HCT116 (cell line): ENCODE results near the gene SORCS2. TPM values are rescaled to one million over a fixed set of nuclear protein-coding genes. Genes with fewer than 3 reads are reported as not detected.
A peak's percentile ranks its signal among the peaks of the same experiment; 100 is the strongest.

Experiments used
- ATAC-seq: fragments of 200-7000 bp; cut with Tn5 transposase; 2 replicates; pipeline ENCODE4 v1.9.1; 2020; ENCODE audit warnings: mild to moderate bottlenecking, moderate library complexity
- BruUV-seq: library from RNA; stranded (reverse); fragments of 400-500 nt; replicated peaks from 2 replicates; lab custom pipeline; 2021; lab: Mats Ljungman, UMichigan
- CTCF ChIA-PET: fragments of 300-600 bp; sonication (Branson Sonifier 250); formaldehyde crosslinking; loops from one replicate; lab custom pipeline; 2021; ENCODE audit warnings: antibody characterized with exemption; lab: Charles Lee
- POLR2A ChIA-PET: fragments of 300-600, 350-600 bp; sonication (Branson Sonifier 250); formaldehyde crosslinking; loops from one replicate; lab custom pipeline; 2021; ENCODE audit warnings: antibody characterized with exemption; lab: Charles Lee
- RAD21 ChIA-PET, 2 experiments: fragments of 300-600 bp; sonication (Branson Sonifier 250); formaldehyde crosslinking; loops; one replicate each; lab custom pipeline; 2023; ENCODE audit warnings: low total read pairs in 2 of 2; ENCODE audit not compliant: uncharacterized antibody in 2 of 2, unreplicated experiment in 2 of 2, low non-redundant PET in 1 of 2; lab: Charles Lee
- DNase-seq: peaks from one replicate; pipeline ENCODE4 v3.0.0-alpha.2; 2010; ENCODE audit warnings: low read depth, low spot score
- H2AFZ ChIP-seq: fragments of 200-600 bp; shearing (Covaris generic), sonication (generic); 2 replicates; pipeline ENCODE4 v1.6.1; 2017; ENCODE audit warnings: low read depth, mixed run types, mixed read lengths, antibody characterized with exemption, low read length; ENCODE audit not compliant: poor library complexity, severe bottlenecking
- H3K27ac ChIP-seq: 2 replicates; pipeline ENCODE4 v1.5.1; 2012; ENCODE audit warnings: low read depth, low read length
- H3K27me3 ChIP-seq: fragments of 200-600 bp; sonication (generic); 2 replicates; pipeline ENCODE4 v1.6.1; 2016; ENCODE audit warnings: mixed run types, low read length, mixed read lengths; ENCODE audit not compliant: insufficient read depth
- H3K36me3 ChIP-seq, 2 experiments: fragments of 200-500 bp in 1 of 2; fragments of 200-600 bp in 1 of 2; sonication (Bioruptor generic) in 1 of 2; sonication (generic) in 1 of 2; 2 replicates each; pipeline versions ENCODE4 v1.5.1 to v1.6.1; 2014 to 2016; ENCODE audit warnings: low read length in 2 of 2, inconsistent platforms in 1 of 2, mixed read lengths in 1 of 2, mixed run types in 1 of 2; ENCODE audit not compliant: insufficient read depth in 2 of 2, control insufficient read depth in 1 of 2
- H3K4me1 ChIP-seq, 2 experiments: fragments of 200-600 bp in 1 of 2; sonication (generic) in 1 of 2; 2 replicates each; pipeline versions ENCODE4 v1.5.1 to v1.6.1; 2012 to 2017; ENCODE audit warnings: low read length in 2 of 2, inconsistent platforms in 1 of 2, mild to moderate bottlenecking in 1 of 2, mixed read lengths in 1 of 2, mixed run types in 1 of 2, moderate library complexity in 1 of 2; ENCODE audit not compliant: insufficient read depth in 2 of 2, control insufficient read depth in 1 of 2
- H3K4me2 ChIP-seq: fragments of 200-600 bp; sonication (generic); 2 replicates; pipeline ENCODE4 v1.6.1; 2017; ENCODE audit warnings: mixed run types, low read length, mixed read lengths
- H3K4me3 ChIP-seq, 2 experiments: fragments of 200-600 bp in 1 of 2; sonication (generic) in 1 of 2; replicated peaks in 1 of 2; 2 replicates each; pipeline ENCODE4 v1.5.1; 2011 to 2016; ENCODE audit warnings: low read length in 2 of 2, control low read depth in 1 of 2, low read depth in 1 of 2, mild to moderate bottlenecking in 1 of 2, mixed read lengths in 1 of 2, mixed run types in 1 of 2
- H3K79me2 ChIP-seq: fragments of 200-600 bp; sonication (generic); 2 replicates; pipeline ENCODE4 v1.6.1; 2017; ENCODE audit warnings: mild to moderate bottlenecking, mixed run types, low read length, moderate library complexity, mixed read lengths; ENCODE audit not compliant: insufficient read depth
- H3K9ac ChIP-seq: fragments of 200-600 bp; sonication (generic); 2 replicates; pipeline ENCODE4 v1.6.1; 2016; ENCODE audit warnings: low read length, mixed read lengths
- H3K9me2 ChIP-seq: fragments of 200-600 bp; sonication (generic), shearing (Covaris generic); 2 replicates; pipeline ENCODE4 v1.6.1; 2017; ENCODE audit warnings: mixed run types, mild to moderate bottlenecking, moderate library complexity; ENCODE audit not compliant: insufficient read depth
- H3K9me3 ChIP-seq, 2 experiments: fragments of 200-500 bp in 1 of 2; fragments of 200-600 bp in 1 of 2; sonication (Bioruptor generic) in 1 of 2; sonication (generic) in 1 of 2; 2 replicates each; pipeline ENCODE4 v1.6.1; 2014 to 2017; ENCODE audit warnings: low read length in 2 of 2, mixed read lengths in 2 of 2, inconsistent platforms in 1 of 2, low read depth in 1 of 2, mild to moderate bottlenecking in 1 of 2, mixed run types in 1 of 2, moderate library complexity in 1 of 2; ENCODE audit not compliant: control insufficient read depth in 1 of 2, insufficient read depth in 1 of 2
- H4K20me1 ChIP-seq: fragments of 200-600 bp; sonication (generic), shearing (Covaris generic); 2 replicates; pipeline ENCODE4 v1.6.1; 2017; ENCODE audit warnings: mixed run types, mild to moderate bottlenecking, moderate library complexity; ENCODE audit not compliant: insufficient read depth
- ATF3 ChIP-seq: IDR thresholded peaks from 2 replicates; pipeline ENCODE4 v1.6.1; 2012
- EZH2phosphoT487 ChIP-seq: fragments of 200-600 bp; IDR thresholded peaks from 2 replicates; pipeline ENCODE4 v1.6.1; 2018; ENCODE audit warnings: antibody characterized with exemption, borderline replicate concordance
- JUND ChIP-seq: IDR thresholded peaks from 2 replicates; pipeline ENCODE4 v1.6.1; 2012
- RAD21 ChIP-seq: IDR thresholded peaks from 2 replicates; pipeline ENCODE4 v1.6.1; 2012; ENCODE audit warnings: low read depth, mild to moderate bottlenecking
- REST ChIP-seq: IDR thresholded peaks from 2 replicates; pipeline ENCODE4 v1.6.1; 2012; ENCODE audit warnings: low read depth
- SRF ChIP-seq: IDR thresholded peaks from 2 replicates; pipeline ENCODE4 v1.6.1; 2012; ENCODE audit warnings: low read depth
- TCF7L2 ChIP-seq: IDR thresholded peaks from 2 replicates; pipeline ENCODE4 v1.7.0; 2011; ENCODE audit warnings: borderline replicate concordance, inconsistent platforms; ENCODE audit not compliant: insufficient read depth, insufficient read length; ENCODE audit errors: extremely low read depth
- YY1 ChIP-seq: IDR thresholded peaks from 2 replicates; pipeline ENCODE4 v1.6.1; 2011; ENCODE audit warnings: low read length, low read depth, moderate library complexity, mild to moderate bottlenecking; ENCODE audit not compliant: insufficient replicate concordance; ENCODE audit errors: extremely low read depth
- ZFX ChIP-seq: fragments of 450-650 bp; IDR thresholded peaks from 2 replicates; pipeline ENCODE4 v1.6.1; 2017
- ZNF274 ChIP-seq: fragments of 200-500 bp; sonication (Bioruptor generic); IDR thresholded peaks from 2 replicates; pipeline ENCODE4 v1.6.1; 2014; ENCODE audit warnings: mild to moderate bottlenecking, low read depth, low read length, inconsistent platforms
- intact Hi-C: fragments of 100-400 bp; cut with micrococcal nuclease; formaldehyde crosslinking; loops from 2 replicates; pipeline ENCODE4 v1.10.0; 2022
- total RNA-seq: library from RNA; stranded (reverse); gene quantifications from one replicate; pipeline ENCODE4 v1.2.1, GENCODE V29; 2021; ENCODE audit not compliant: unreplicated experiment

The SORCS2 gene
- total RNA-seq, 1 experiment from 2014 or later = 0.37 TPM

GRCh38 chr4:7217039-7217438, 24.7 kb downstream of the SORCS2 start:
- H3K4me3 ChIP-seq = no peak overlapping the region
- no peak overlapping the region for H3K9ac ChIP-seq
- RAD21 ChIA-PET = no interaction called here
- no peak overlapping the region for H3K27ac ChIP-seq
- H3K36me3 ChIP-seq = no peaks in the 10 kb centered on the region
- TF ChIP-seq TCF7L2 = no peak
- no peak for TF ChIP-seq JUND
- no peak for TF ChIP-seq ATF3
- no peak for TF ChIP-seq RAD21
- TF ChIP-seq EZH2phosphoT487 = no peak
- no peak for TF ChIP-seq ZFX
- peak overlapping the region; percentile 47 for H3K4me2 ChIP-seq
- H3K27me3 ChIP-seq = no peaks in the 10 kb centered on the region
- no peaks in the 10 kb centered on the region for H4K20me1 ChIP-seq
- no peaks in the 10 kb centered on the region for H3K9me3 ChIP-seq
- CTCF ChIA-PET = no interaction called here
- no TSS peak for BruUV-seq
- H3K4me1 ChIP-seq = peaks cover 7 to 15% of the 10 kb centered on the region in 2 experiments
- no peak overlapping the region for H2AFZ ChIP-seq
- DNase-seq (no peak), ATAC-seq (peak; percentile 14; the same call in 1 of the 2 replicates)
- intact Hi-C loops = no loop called here
- POLR2A ChIA-PET = no interaction called here
- H3K79me2 ChIP-seq = no peaks in the 10 kb centered on the region
- no peaks in the 10 kb centered on the region for H3K9me2 ChIP-seq

- Histone ChIP-seq H4K20me1 (no peaks in the 10 kb centered on the region), H3K9me2 (no peaks in the 10 kb centered on the region), H3K9me3 (no peaks in the 10 kb centered on the region), H3K27ac (no peak overlapping the region), H2AFZ (no peak overlapping the region), H3K4me1 (peaks cover 7 to 12% of the 10 kb centered on the region in 2 experiments), H3K36me3 (no peaks in the 10 kb centered on the region), H3K9ac (no peak overlapping the region), H3K4me2 (peak overlapping the region; percentile 47), H3K79me2 (no peaks in the 10 kb centered on the region), H3K4me3 (no peak overlapping the region), H3K27me3 (no peaks in the 10 kb centered on the region)
- DNase-seq (no peak), ATAC-seq (peak; percentile 66; the same call in 1 of the 2 replicates)
- ChIA-PET RAD21 (no interaction called here), CTCF (no interaction called here), POLR2A (no interaction called here)
- BruUV-seq = no TSS peak
- TF ChIP-seq ZNF274 = no peak
- TF ChIP-seq SRF = no peak
- TF ChIP-seq REST = no peak
- TF ChIP-seq ZFX = no peak
- TF ChIP-seq YY1 = no peak
- TF ChIP-seq TCF7L2 = no peak
- TF ChIP-seq EZH2phosphoT487 = no peak
- intact Hi-C loops = no loop called here
These were observed 25.4 kb downstream of the SORCS2 start for GRCh38 chr4:7217474-7218321.
